NAMALWA (cell line): ENCODE results near the gene CHAT.

Source experiments
- DNase-seq: peaks from one replicate; pipeline ENCODE4 v3.0.0-alpha.2; 2015; ENCODE audit warnings: low spot score

Gene CHAT

GRCh38 chr10:49597426-49598163 lies 16.2 kb upstream of the CHAT start:
- DNase-seq = no peak

GRCh38 chr10:49598164-49598856 lies 15.5 kb upstream of the CHAT start:
- DNase-seq = no peak

- DNase-seq = no peak
Measured at GRCh38 chr10:49598986-49599385, 14.9 kb upstream of the CHAT start.

GRCh38 chr10:49599546-49599945 lies 14.3 kb upstream of the CHAT start:
- DNase-seq = no peak

GRCh38 chr10:49600046-49600445 lies 13.8 kb upstream of the CHAT start:
- no peak for DNase-seq

- DNase-seq = no peak
Measured at GRCh38 chr10:49600781-49601400, 12.9 kb upstream of the CHAT start.

- DNase-seq = no peak
Measured at GRCh38 chr10:49601857-49602256, 12.0 kb upstream of the CHAT start.

- DNase-seq = no peak
Measured at GRCh38 chr10:49602380-49603023, 11.3 kb upstream of the CHAT start.

GRCh38 chr10:49605216-49605938 lies 8.5 kb upstream of the CHAT start:
- DNase-seq = no peak

GRCh38 chr10:49605939-49606509 lies 7.8 kb upstream of the CHAT start:
- DNase-seq = no peak

GRCh38 chr10:49606981-49607535 lies 6.8 kb upstream of the CHAT start:
- DNase-seq = peak; percentile 55

- DNase-seq = no peak
Measured at GRCh38 chr10:49608166-49609005, 5.5 kb upstream of the CHAT start.

- DNase-seq = no peak
Measured at GRCh38 chr10:49609006-49609282, 4.9 kb upstream of the CHAT start.

GRCh38 chr10:49609283-49610113 lies 4.3 kb upstream of the CHAT start:
- DNase-seq = no peak

- DNase-seq = no peak
Measured at GRCh38 chr10:49610114-49610457, 3.8 kb upstream of the CHAT start, which contains the start of gene SLC18A3. SLC18A3 (plus strand) TSS chr10:49610310; CDS start chr10:49610741, 431 bp downstream.

GRCh38 chr10:49610458-49611165 lies 3.2 kb upstream of the CHAT start:
- no peak for DNase-seq

GRCh38 chr10:49611166-49611815 lies 2.5 kb upstream of the CHAT start:
- DNase-seq = no peak

- DNase-seq = no peak
Measured at GRCh38 chr10:49611816-49612512, 1.9 kb upstream of the CHAT start.
